DMS 273 treated with DMSO at 0.1 percent for 48 hours (cell line): ENCODE data around the gene CMIP.

Experiments used
- DNase-seq: peaks from one replicate; lab custom pipeline; 2025; lab: John Stamatoyannopoulos, UW

CMIP gene

GRCh38 chr16:81495321-81496234, 51.0 kb downstream of the CMIP start:
- no peak for DNase-seq

- DNase-seq: no peak
These were observed 51.7 kb downstream of the CMIP start for GRCh38 chr16:81496321-81496720.

GRCh38 chr16:81496742-81497141, 52.1 kb downstream of the CMIP start:
- DNase-seq: no peak

- DNase-seq: no peak
These were observed 53.1 kb downstream of the CMIP start for GRCh38 chr16:81497690-81498089.

GRCh38 chr16:81498351-81498750, 53.7 kb downstream of the CMIP start:
- DNase-seq: no peak

GRCh38 chr16:81499576-81500380, 55.2 kb downstream of the CMIP start:
- DNase-seq: no peak

GRCh38 chr16:81500833-81501521, 56.4 kb downstream of the CMIP start:
- no peak for DNase-seq

- DNase-seq: no peak
These were observed 57.9 kb downstream of the CMIP start for GRCh38 chr16:81502396-81503070.

GRCh38 chr16:81505011-81505661, 60.5 kb downstream of the CMIP start:
- DNase-seq: no peak

- DNase-seq: no peak
These were observed 64.8 kb downstream of the CMIP start for GRCh38 chr16:81509404-81509803.

GRCh38 chr16:81510016-81510415, 65.4 kb downstream of the CMIP start:
- DNase-seq: no peak

GRCh38 chr16:81511371-81511770, 66.8 kb downstream of the CMIP start:
- no peak for DNase-seq

GRCh38 chr16:81513204-81514040, 68.8 kb downstream of the CMIP start:
- DNase-seq: no peak

GRCh38 chr16:81514041-81514559, 69.5 kb downstream of the CMIP start:
- DNase-seq: no peak

- DNase-seq: no peak
These were observed 70.1 kb downstream of the CMIP start for GRCh38 chr16:81514568-81515258.

GRCh38 chr16:81515281-81515680, 70.7 kb downstream of the CMIP start:
- DNase-seq: no peak

GRCh38 chr16:81515721-81516120, 71.1 kb downstream of the CMIP start:
- DNase-seq: no peak

GRCh38 chr16:81516478-81517149, 72.0 kb downstream of the CMIP start:
- DNase-seq: no peak

GRCh38 chr16:81517150-81517499, 72.5 kb downstream of the CMIP start:
- no peak for DNase-seq
